Stimulated activated CD4-positive, alpha-beta T cell treated with anti-CD3 and anti-CD28 coated beads, Interleukin-4, amount 100 ng/mL, for 24 hours (primary cell): ENCODE results near the gene UVSSA.
A peak's percentile ranks its signal among the peaks of the same experiment; 100 is the strongest.
"Not testable (repeated sequence)": the region's sequence is repeated elsewhere in the genome, so short reads cannot be mapped to it uniquely, and the experiment has no call there.

Source experiments
- DNase-seq: peaks from one replicate; pipeline ENCODE4 v3.0.0-alpha.2; 2020

The UVSSA gene

DNA sequence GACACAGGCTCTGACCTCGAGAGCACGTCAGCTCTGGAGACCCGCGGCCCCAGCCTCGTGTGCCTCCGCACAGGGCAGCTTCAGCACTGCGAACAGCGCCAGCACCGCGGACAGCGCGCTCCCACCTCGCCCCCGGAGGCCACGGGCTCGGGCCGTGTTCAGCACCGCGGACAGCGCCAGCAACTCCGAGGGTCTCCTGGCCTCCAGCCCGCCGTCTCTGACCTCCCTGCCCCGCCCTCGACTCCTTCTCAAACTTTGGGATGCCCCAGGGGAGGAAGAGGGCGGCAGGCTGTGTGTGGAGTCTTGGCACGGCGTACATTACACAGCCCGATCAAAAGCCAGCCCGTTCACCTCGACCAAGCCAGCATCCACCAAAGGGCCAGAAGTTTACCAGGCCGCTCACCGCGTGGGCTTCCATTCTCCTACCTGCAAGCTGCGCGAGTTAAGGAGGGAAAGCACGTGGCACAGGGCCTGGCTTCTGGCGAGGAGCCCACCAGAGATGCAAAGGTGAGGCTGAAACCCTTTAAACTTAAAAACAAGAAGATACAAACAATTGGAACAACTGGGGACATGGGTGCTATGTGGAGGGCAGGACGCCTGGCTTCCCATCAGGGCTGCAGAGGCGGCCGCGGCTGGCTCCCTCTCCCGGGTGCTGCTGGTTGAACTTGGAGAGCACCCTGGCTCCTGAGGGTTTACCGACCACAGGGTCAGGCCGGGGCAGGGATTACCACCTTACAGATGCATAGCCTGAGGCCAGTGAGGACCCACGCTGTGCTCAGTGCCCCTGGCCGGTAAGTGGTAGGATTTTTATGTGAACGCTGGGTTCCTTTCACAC lies 63.7 kb downstream of the UVSSA start:
- peak; percentile 39 for DNase-seq

- DNase-seq: no peak
Observed at GRCh38 chr4:1411436-1412375, 64.7 kb downstream of the UVSSA start.

- DNase-seq: no peak
Observed at GRCh38 chr4:1412376-1413203, 65.6 kb downstream of the UVSSA start.

DNA sequence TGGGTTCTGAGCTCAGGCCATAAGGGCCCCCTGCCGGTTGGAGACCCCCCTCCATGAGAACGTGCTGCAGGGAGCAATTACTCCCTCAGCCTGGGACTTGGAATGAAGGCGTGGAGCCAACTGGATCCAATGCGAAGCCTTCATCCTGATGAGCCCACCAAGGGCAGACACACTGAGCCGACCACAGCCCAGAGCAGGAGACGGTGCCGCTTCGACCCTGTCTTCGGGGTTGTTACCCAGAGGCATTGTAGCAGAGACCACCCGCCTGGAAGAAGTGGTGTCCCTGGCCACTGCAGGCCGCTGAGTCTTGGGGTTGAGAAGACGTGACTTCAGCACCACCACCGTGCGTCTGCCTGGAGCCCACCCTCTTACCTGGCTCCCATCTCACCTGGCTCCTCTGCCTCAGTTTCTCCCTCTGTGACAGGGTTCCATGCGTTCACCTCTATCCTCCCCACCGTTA lies 66.2 kb downstream of the UVSSA start:
- DNase-seq: no peak

- no peak for DNase-seq
Observed at GRCh38 chr4:1413687-1414479, 66.9 kb downstream of the UVSSA start.

GRCh38 chr4:1414831-1415680 lies 68.0 kb downstream of the UVSSA start:
- no peak for DNase-seq

DNA sequence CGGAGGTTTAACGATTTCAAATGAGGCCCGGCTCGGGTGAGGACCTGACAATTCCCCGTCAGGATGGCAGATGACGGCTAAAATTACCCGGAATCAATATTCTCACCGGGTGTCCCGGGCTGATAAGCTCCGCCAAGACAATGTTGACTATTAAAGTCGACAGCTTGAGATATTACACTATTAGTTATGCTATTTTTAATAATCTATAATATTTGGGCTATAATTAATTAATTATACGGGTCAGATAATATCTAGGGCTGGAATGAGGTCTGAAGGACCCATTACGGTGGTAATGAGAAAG lies 68.6 kb downstream of the UVSSA start:
- no peak for DNase-seq

DNA sequence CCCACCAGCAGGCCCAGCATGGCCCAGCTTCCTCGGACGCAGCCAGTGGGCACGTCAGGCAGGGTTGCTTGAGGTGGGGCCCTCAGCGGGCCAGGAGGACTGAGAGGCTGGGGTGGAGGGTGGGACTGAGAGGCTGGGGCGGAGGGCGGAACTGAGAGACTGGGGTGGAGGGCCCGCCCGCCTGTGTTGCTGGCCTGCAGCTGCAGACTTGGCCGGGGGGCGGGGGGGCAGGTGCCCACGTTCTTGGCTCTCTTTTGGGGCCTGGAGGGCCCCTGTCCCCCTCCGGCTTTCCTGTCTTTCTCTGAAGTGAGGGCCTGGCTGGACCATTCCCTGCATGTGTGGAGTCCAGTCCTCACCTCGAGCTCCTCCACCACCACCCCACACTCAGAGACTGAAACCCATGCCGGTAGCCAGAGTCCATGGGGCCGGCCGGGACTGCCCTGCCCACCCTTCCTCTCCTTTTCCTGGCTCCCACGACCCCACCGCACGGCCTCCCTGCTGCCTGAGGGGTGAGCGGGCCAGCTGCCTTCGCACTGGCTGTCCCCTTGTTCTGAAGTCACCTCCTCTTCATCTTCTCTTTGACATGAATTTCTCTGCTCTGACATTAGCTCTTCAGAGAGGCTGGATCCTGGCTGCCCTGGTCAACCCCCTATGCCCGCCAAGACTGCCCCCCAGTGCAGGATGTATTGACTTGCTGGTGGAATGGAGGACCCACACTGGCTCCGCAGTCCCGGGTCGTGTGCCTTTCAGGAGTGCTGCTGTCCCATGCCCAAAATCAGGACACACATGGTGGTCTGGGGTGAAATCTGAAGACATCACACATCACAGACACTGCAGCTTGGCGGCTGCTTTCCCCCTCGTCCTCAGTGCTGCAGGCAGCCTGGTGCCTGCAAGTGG lies 69.3 kb downstream of the UVSSA start:
- DNase-seq: no peak

DNA sequence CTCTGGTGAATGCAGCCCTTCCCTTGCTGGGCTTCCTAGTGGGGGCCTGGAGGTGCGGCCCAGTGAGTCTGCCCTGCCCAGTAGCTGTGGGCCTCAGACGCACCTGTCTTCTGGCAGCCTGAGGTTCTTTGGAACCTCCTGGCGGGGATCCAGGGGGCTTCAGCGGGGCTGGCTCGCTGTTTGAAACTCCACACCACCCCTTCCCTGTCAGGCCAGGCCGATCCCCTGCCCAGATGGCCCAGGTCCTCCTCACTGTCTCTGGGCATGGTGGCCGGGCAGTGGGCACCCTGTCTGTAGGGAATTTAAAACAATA lies 69.9 kb downstream of the UVSSA start:
- no peak for DNase-seq

DNA sequence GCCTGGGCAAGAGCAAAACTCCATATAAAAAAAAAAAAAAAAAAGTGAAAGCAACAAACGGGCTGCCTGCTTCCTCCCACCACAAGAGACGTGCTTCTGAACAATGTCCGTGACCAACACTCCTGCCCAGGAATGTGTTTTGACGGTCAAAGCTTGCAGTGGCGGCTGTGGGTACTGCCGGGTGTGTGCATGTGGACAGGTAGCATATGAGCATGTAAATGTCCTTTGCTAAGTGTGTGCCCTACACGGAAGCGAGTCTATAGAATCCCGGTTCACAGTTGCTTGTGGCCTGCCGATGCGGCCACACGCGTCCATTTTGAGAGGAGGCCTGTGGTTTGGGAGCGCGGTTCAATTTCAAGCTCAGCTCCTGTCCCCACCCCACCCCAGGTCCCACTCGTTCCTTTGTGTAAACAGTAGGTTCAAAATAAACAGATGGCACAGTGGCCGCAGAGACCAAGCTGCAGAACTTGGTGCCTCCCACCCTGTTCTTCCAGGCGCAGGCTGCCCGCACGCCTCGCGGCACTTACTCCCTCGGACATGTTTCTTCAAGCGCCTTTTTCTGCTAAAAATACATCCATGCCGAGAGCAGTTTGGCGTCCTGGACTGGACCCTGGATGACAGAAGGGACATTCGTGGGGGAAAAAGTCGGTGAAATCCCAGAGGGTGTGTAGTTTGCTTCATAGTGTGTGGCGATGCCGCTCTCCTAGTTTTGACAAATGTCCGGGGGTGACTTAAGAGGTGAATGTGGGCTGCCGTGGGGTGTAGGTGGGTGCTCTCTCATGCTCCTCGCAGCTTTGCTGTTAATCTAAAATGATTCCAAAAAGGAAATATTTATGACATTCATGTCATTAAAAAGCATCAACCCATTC lies 70.7 kb downstream of the UVSSA start:
- DNase-seq: peak; percentile 2

GRCh38 chr4:1418494-1419285 lies 71.7 kb downstream of the UVSSA start:
- DNase-seq: peak; percentile 1

DNA sequence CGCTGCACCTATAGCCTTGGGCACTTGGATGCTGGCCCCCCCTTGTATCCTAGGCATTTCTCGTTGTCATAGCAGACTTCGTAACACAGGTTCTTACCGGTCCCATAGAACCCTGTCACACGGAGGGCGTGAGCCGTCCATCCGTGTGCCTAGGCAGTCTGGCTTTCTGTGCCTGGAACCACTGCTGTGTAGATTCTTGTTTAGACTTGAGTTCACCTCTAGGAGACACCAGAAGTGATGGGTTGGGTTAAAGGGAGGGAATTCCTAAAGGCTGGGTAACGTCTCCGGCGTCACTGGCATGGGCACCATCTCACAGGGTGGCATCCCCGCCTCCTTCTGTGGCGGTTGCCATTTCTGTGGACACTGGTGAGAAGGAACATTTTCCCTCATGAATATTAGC lies 72.7 kb downstream of the UVSSA start:
- DNase-seq: no peak

DNA sequence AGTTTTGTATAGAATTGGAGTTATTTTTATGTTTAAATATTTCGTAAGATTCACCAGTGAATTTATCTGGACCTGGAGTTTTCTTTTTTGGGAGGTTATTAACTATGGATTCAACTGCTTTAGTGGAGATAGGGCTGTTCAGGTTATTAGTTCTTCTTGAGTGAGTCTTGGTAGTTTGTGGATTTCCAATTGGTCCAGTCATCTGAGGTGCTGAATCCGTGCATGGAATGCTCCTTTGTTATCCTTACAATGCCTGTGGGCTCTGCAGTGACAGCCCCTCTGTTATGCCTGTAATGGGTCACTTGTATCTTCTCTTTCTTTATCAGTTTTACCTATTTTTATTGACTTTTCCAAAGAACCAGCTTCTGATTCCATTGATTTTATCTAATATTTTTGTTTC lies 74.6 kb downstream of the UVSSA start:
- DNase-seq: no peak

DNA sequence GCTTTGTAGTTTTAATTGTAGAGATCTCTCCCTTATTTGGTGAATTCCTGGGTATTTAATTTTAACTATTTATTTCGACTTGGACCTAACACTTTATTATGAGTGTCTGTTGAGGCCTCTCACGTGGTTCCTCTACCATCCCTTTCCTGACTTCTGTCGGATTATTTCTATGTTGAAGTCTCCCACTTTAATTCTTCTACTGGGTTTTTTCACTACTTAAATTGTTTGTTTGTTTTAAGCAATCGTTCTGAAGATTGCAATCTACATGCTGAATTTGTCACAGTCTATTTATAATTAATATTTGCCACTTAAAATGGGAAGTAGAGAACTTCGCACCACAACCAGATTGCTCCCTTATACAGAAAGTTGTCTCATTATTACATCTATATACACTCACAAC lies 80.0 kb downstream of the UVSSA start:
- DNase-seq: no peak

GRCh38 chr4:1443688-1444172 lies 96.7 kb downstream of the UVSSA start:
- DNase-seq: not testable (repeated sequence)
